ENCODE measurements around the gene HSF2BP.

GRCh38 chr21:43599728-43600127 lies 59.6 kb downstream of the HSF2BP start:
- TF ChIP-seq FOXK2 (IDR thresholded peaks at IDR 0.05) (no peak), FOXM1 (IDR thresholded peaks at IDR 0.05; ENCODE audit: borderline replicate concordance) (no peak), CTBP1 (IDR thresholded peaks at IDR 0.05; ENCODE audit: borderline replicate concordance) (no peak), ELF4 (IDR thresholded peaks at IDR 0.05) (no peak), SP1 (IDR thresholded peaks at IDR 0.05) (no peak), NFRKB (IDR thresholded peaks at IDR 0.05) (no peak), HDGF (IDR thresholded peaks at IDR 0.05; ENCODE audit: borderline replicate concordance) (no peak), LEF1 (IDR thresholded peaks at IDR 0.05; ENCODE audit: borderline replicate concordance) (no peak), BHLHE40 (IDR thresholded peaks at IDR 0.05; ENCODE audit: borderline replicate concordance) (no peak)

Measured in HEK293T (cell line).